ENCODE results near the gene ZNF74.
"Not testable (repeated sequence)": the region's sequence is repeated elsewhere in the genome, so short reads cannot be mapped to it uniquely, and the experiment has no call there.

The ZNF74 gene

DNA sequence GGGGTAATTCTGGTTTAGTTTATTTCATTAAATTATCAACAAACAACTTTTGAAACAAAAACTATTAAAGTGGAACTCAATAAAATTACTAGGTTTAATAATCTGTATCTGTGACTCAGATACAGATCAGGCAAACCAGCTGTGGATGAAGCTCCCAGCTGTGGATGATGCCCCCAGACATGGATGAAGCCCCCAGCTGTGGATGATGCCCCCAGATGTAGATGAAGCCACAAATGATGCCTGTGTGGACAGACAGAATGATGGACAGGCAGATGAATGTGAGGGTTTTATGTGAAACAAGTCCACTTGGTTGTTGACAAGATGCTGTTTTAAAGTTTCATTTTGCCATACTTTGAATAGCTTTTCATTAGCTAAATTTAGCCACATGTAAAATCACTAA, 5.8 kb upstream of the ZNF74 start:
- no peak overlapping the region for H3K4me3 Mint-ChIP-seq
- peaks cover 7% of the 10 kb centered on the region for H3K27me3 Mint-ChIP-seq
- no peaks in the 10 kb centered on the region for H3K9me3 Mint-ChIP-seq
- H3K4me1 Mint-ChIP-seq (ENCODE audit: low read depth): no peaks in the 10 kb centered on the region
- H3K36me3 Mint-ChIP-seq (ENCODE audit: low read depth): no peaks in the 10 kb centered on the region
- no peak overlapping the region for H3K27ac Mint-ChIP-seq

DNA sequence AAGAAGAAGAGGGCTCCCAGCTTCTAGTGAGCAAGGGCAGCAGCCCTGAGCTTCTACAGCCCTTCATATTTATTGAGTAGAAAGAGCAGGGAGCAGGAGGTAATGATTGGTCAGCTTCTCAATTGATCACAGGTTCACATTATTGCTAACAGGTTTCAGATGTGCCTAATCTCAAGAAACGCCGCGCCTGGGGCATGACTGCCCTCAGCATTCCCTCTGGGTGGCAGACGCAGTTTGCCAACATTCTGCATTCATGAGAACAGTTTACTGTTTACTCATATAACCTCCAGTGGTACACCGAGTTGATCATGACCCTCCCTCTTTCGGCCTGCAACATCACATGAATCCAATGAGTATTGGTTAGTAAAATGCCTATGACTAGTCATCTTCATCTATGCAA, 4.7 kb upstream of the ZNF74 start:
- no peak overlapping the region for H3K27ac Mint-ChIP-seq
- H3K9me3 Mint-ChIP-seq: no peaks in the 10 kb centered on the region
- peaks cover 5% of the 10 kb centered on the region for H3K27me3 Mint-ChIP-seq
- no peaks in the 10 kb centered on the region for H3K36me3 Mint-ChIP-seq (ENCODE audit: low read depth)
- no peak overlapping the region for H3K4me3 Mint-ChIP-seq
- peaks cover 4% of the 10 kb centered on the region for H3K4me1 Mint-ChIP-seq (ENCODE audit: low read depth)

DNA sequence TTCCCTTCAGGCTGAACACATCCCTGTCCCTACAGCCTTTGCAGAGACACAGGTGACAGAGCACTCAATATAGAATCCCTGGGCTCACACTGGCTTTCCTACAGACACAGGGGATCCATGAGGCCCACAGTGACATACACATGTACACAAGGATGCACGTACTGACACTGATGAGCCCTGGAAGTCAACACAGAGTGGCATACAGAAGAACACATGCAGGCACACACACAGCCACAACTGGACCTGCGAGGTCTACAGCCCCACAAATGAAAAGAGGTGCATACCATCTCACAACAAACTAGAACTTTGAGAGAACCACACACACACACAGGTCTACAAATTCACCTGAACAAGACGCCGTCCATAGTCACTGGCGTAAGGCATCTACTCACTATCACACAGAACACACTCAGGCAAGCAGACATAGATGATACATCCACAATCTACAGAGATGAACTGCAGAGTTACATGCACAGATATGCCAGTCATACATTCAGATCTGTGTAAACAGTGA, 3.5 kb upstream of the ZNF74 start:
- peaks cover 4% of the 10 kb centered on the region for H3K27me3 Mint-ChIP-seq
- no peak overlapping the region for H3K4me3 Mint-ChIP-seq
- peaks cover 15% of the 10 kb centered on the region for H3K4me1 Mint-ChIP-seq (ENCODE audit: low read depth)
- H3K36me3 Mint-ChIP-seq (ENCODE audit: low read depth): no peaks in the 10 kb centered on the region
- H3K27ac Mint-ChIP-seq: no peak overlapping the region
- H3K9me3 Mint-ChIP-seq: no peaks in the 10 kb centered on the region

DNA sequence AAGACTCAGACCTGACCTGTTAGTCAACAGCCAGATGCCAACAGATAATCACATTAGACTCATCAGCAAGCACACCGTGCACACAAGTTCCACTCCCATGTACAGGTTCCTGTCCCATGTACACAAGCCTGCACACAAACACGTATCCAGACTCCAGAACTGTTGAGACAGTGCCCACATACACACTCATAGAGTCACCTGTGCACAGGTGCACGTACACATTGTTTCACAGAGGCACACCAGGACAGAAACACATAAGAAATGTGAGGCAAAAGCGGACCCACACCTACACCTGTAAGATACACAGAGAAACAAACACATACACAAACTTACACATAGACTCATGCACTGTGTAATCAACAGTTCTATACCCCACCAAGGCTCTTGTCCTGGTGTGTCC, 2.7 kb upstream of the ZNF74 start:
- no peak overlapping the region for H3K4me3 Mint-ChIP-seq
- H3K27me3 Mint-ChIP-seq: no peaks in the 10 kb centered on the region
- H3K9me3 Mint-ChIP-seq: no peaks in the 10 kb centered on the region
- no peaks in the 10 kb centered on the region for H3K36me3 Mint-ChIP-seq (ENCODE audit: low read depth)
- H3K27ac Mint-ChIP-seq: no peak overlapping the region
- H3K4me1 Mint-ChIP-seq (ENCODE audit: low read depth): peaks cover 23% of the 10 kb centered on the region

DNA sequence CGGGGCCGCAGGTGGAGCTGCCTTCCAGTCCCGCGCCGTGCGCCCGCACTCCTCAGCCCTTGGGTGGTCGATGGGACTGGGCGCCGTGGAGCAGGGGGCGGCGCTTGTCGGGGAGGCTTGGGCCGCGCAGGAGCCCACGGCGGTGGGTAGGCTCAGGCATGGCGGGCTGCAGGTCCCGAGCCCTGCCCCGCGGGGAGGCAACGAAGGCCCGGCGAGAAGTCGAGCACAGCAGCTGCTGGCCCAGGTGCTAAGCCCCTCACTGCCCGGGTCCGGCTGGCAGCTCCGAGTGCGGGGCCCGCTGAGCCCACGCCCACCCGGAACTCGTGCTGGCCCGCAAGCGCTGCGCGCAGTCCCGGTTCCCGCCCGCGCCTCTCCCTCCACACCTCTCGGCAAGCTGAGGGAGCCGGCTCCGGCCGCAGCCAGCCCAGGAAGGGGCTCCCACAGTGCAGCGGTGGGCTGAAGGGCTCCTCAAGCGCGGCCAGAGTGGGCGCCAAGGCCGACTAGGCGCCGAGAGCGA, 1.5 kb upstream of the ZNF74 start:
- not testable (repeated sequence) for H3K4me3 Mint-ChIP-seq; H3K27me3 Mint-ChIP-seq; H3K36me3 Mint-ChIP-seq (ENCODE audit: low read depth); H3K9me3 Mint-ChIP-seq; H3K27ac Mint-ChIP-seq
- peaks cover 29% of the 10 kb centered on the region for H3K4me1 Mint-ChIP-seq (ENCODE audit: low read depth)

DNA sequence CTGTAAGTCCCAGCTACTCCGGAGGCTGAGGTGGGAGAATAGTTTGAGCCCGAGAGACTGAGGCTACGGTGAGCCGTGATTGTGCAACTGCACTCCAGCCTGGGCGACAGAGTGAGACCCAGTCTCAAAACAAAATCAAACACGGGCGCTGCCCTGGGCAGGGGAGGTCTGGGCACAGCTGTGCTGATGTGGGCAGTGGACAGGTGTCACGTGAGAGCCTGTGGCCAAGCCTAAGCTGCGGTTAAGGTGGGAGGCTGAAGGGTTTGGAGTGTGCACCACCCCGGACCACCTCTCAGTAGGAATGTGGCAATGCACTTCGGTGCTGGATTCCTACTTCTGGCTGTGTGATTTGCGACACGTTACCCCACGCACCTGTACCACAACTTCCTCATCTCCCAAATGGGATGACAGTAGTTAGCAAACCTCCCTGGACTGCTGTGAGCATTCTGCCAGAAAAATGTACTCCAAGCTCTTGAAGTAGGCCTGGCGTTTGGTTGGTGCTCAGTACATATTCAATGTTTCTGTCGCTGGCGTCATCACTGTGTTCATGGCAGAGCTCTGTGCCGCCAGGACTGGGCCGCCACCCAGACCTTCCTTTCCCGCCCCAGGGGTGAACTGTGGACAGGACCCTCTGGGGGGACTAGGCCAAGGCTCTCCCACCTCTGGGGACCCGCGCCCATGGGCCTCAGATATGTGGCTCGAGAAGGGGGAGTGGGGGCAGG, 807 bp upstream of the ZNF74 start:
- Mint-ChIP-seq H3K27ac (peak overlapping the region; percentile 94), H3K4me1 (ENCODE audit: low read depth) (peaks cover 29% of the 10 kb centered on the region), H3K27me3 (no peaks in the 10 kb centered on the region)

DNA sequence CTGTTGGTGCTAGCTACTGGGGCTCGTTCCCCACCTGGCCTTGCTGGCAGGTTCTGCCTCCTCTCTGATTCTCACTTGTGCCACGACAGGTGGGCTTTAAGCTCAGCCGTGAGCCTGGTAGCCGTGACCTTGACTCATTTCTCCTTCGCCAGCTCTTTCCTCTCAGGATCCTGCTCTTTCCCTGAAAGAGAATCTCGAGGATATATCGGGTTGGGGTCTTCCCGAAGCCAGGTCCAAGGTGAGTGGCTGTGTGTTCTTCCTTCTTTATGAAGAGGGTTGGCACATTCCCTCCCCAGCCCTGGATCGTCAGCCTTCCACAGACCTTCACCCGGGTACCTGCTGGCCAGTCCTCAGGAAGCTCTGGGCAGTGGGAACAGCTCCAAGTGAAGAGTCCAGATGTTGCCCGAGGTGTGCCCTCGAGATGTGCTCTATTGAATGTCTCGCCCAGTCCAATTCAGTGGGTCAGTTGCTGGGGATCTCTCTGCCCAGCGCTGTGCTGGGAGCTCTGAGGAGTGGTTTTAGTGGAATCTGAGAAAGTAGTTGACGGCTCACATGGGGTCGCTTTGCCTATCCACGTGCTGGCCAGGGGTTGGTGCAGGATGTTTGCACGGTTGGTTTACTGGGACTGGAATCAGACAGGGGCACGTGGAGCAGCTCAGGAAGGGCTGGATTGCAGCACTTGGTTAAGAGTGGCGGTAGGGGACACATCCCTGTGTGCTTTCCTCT, 1.4 kb downstream of the ZNF74 start:
- no peaks in the 10 kb centered on the region for H3K27me3 Mint-ChIP-seq
- peak overlapping the region; percentile 73 for H3K27ac Mint-ChIP-seq

More for the DNA sequence above, 807 bp upstream of the ZNF74 start:
- H3K36me3 Mint-ChIP-seq (ENCODE audit: low read depth): peaks cover 4% of the 10 kb centered on the region
- peak overlapping the region; percentile 88 for H3K4me3 Mint-ChIP-seq
- H3K9me3 Mint-ChIP-seq: no peaks in the 10 kb centered on the region

DNA sequence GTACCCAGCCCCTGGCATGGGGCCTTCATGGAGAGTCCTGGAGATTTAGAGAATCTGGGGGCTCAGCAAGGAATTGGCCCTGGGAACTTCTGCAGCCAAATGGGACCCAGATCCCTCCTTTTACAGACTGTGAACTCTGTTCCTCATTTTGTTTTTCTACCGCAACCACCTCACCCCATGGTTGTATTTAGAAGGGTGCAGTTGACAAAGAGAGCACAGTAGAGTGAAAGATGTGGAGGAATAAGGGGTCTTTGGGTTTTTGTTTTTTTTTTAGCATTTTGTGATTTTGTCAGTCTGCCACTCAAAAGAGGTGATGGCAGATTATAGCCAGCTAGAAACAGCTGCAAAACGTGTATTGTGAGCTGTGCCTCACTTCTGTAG, 1.9 kb downstream of the ZNF74 start:
- H3K36me3 Mint-ChIP-seq (ENCODE audit: low read depth): peaks cover 8% of the 10 kb centered on the region
- H3K27me3 Mint-ChIP-seq: no peaks in the 10 kb centered on the region
- no peak overlapping the region for H3K27ac Mint-ChIP-seq
- no peaks in the 10 kb centered on the region for H3K9me3 Mint-ChIP-seq
- peaks cover 29% of the 10 kb centered on the region for H3K4me1 Mint-ChIP-seq (ENCODE audit: low read depth)
- peak overlapping the region; percentile 88 for H3K4me3 Mint-ChIP-seq

More for the DNA sequence above, 1.4 kb downstream of the ZNF74 start:
- Mint-ChIP-seq H3K9me3 (no peaks in the 10 kb centered on the region), H3K4me3 (peak overlapping the region; percentile 88), H3K36me3 (ENCODE audit: low read depth) (peaks cover 8% of the 10 kb centered on the region), H3K4me1 (ENCODE audit: low read depth) (peaks cover 29% of the 10 kb centered on the region)

DNA sequence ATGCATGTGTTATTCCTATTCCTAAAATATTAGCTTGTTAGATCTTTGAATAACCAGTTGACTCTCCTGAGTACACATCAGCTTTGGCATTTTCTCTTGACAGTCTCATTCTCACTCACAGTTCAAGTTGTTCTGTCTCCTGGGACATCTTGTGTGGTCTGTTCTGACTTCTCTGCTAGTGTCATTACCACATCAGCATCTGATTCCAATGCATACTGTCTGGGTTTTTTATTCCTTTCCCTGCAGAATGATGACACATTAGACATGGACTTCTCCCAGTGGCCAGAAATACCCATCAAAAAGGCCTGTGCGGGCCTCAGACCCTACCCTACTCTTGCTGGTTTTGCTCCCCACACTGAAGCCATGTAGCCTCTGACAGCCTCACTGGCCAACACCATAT, 2.7 kb downstream of the ZNF74 start:
- Mint-ChIP-seq H3K27ac (no peak overlapping the region), H3K4me1 (ENCODE audit: low read depth) (peaks cover 29% of the 10 kb centered on the region), H3K27me3 (no peaks in the 10 kb centered on the region), H3K36me3 (ENCODE audit: low read depth) (peaks cover 8% of the 10 kb centered on the region), H3K9me3 (no peaks in the 10 kb centered on the region), H3K4me3 (no peak overlapping the region)

DNA sequence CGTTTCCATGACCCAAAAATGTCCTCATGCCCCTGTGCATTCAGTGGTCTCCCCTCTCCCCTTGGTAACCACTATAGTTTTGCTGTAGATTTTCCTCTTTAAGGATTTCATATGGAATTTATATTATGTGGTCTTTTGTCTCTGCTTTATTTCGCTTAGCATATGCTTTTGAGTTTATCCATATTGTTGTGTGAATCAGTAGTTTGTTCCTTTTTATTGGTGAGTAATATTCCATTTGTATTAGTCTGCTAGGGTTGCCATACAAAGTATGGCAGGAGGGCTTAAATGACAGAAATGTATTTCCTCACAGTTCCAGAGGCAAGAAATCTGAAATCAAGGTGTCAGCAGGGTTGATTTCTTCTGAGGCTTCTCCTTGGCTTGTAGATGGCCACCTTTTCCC, 3.5 kb downstream of the ZNF74 start:
- Mint-ChIP-seq H3K27ac (no peak overlapping the region), H3K9me3 (no peaks in the 10 kb centered on the region), H3K36me3 (ENCODE audit: low read depth) (peaks cover 8% of the 10 kb centered on the region), H3K4me1 (ENCODE audit: low read depth) (peaks cover 29% of the 10 kb centered on the region), H3K27me3 (no peaks in the 10 kb centered on the region), H3K4me3 (no peak overlapping the region)

DNA sequence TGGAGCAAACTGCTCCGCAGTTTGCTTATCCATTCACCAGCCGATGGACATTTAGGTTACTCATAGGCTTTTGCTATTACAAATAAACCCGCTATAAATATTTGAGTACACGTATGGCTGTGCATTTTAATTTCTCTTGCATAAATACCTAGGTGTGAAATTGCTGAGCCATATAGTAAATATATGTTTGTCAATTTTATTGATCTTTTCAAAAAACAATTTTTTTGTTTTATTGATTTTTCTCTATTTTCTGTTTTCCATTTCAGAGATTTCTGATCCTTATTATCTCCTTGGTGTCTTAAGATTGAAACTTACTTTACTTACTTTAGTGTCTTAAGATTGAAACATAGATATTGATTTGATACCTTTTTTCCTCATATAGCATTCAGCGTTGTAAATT, 4.5 kb downstream of the ZNF74 start:
- Mint-ChIP-seq H3K4me1 (ENCODE audit: low read depth) (peaks cover 29% of the 10 kb centered on the region), H3K9me3 (no peaks in the 10 kb centered on the region), H3K27me3 (no peaks in the 10 kb centered on the region), H3K36me3 (ENCODE audit: low read depth) (peaks cover 13% of the 10 kb centered on the region), H3K4me3 (no peak overlapping the region), H3K27ac (no peak overlapping the region)

DNA sequence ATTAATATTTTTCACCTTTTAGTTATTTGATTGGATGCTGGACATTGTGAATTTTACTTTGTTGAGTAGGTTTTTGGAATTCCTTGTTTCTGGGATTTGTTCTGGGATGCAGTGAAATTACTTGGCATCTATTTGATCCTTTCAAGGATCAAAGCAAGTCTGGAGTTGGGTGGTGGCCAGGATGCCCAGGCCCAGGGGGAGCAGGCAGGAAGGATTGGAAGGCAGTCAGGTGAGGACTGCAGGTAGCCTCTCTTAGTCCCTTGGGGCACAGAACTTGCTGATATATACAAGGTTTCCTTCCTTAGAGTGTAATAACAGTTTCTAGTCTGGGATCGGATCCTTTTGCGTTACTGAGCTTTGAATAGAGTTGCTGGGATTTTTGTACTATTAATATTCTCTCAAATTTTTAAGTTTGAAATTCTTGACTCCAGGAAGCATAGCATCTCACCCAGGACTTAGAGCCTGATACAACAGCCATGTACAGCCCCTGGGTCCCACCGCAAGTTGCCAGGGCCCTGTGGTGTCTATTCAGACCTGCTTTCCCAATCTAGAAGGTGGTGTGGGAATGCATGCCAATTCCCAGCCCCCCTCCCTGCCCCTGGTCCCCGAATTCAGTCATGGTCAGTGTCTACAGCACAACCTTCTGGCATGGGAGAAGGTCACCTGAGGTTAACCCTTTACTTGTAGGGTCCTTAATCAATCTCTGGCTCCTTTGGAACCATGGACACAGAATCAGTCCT, 6.1 kb downstream of the ZNF74 start:
- Mint-ChIP-seq H3K36me3 (ENCODE audit: low read depth) (peaks cover 23% of the 10 kb centered on the region), H3K9me3 (no peaks in the 10 kb centered on the region), H3K27ac (no peak overlapping the region), H3K4me1 (ENCODE audit: low read depth) (peaks cover 20% of the 10 kb centered on the region), H3K4me3 (no peak overlapping the region), H3K27me3 (no peaks in the 10 kb centered on the region)

DNA sequence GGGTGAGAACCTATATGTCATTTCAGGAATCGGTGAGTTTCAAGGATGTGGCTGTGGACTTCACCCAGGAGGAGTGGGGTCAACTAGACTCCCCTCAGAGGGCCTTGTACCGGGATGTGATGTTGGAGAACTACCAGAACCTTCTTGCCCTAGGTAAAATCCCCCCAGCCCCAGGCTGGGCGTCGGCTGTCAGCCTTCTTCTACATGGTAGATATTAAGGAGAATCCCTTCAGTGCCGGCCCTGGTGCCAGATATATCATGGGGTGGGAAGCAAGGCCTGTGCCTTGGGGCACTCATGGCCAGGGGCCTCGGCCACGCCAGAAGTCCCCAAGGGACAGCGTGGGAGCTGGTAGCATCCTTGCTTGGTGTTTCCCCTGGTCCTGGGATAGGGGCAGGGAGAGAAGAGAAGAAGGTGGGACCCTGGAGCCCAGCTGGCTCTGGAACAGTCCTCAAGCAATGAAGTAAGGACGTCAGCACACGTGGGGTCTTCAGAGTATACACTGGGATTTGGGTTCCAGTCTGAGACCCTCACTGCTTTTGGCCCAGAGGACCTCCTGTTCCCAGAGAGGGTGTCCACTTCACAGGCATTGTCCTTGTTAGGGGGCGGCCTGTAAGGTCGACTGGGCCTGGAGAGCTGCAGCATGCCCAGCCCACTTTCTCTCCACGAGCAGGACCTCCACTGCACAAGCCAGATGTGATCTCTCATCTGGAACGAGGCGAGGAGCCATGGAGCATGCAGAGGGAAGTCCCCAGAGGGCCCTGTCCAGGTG, 6.8 kb downstream of the ZNF74 start:
- Mint-ChIP-seq H3K27me3 (no peaks in the 10 kb centered on the region), H3K4me3 (no peak overlapping the region), H3K4me1 (ENCODE audit: low read depth) (peaks cover 13% of the 10 kb centered on the region), H3K9me3 (no peaks in the 10 kb centered on the region), H3K36me3 (ENCODE audit: low read depth) (peaks cover 25% of the 10 kb centered on the region), H3K27ac (no peak overlapping the region)

DNA sequence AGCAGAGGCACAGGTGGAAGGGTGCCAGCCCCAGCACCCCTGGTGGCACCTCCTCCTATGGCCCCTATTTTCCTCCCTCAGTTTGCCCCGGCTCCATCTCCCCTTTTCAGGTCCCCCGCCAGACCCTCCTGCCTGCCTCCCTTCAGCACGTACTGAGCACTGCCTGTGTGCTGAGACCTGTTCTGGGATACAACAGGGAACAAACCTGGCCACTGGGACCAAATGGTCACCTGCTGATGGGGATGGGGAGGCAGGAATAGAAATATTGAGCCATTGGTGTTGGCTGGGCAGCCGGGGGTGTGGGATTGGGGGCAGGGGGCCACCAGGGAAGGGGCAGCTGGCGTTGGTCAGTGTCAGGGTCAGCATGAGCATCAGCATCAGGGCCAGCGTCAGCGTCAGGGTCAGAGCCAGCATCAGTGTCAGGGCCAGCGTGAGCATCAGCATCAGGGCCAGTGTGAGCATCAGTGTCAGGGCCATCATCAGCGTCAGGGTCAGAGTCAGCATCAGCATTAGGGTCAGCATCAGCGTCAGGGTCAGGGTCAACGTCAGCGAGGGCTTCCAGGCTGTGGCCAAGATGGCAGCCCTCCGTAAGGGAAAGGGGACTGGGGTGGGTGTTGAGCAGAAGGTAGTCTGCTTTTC, 7.5 kb downstream of the ZNF74 start:
- H3K27ac Mint-ChIP-seq: no peak overlapping the region
- peaks cover 30% of the 10 kb centered on the region for H3K36me3 Mint-ChIP-seq (ENCODE audit: low read depth)
- H3K4me1 Mint-ChIP-seq (ENCODE audit: low read depth): peaks cover 6% of the 10 kb centered on the region
- H3K27me3 Mint-ChIP-seq: no peaks in the 10 kb centered on the region
- H3K9me3 Mint-ChIP-seq: no peaks in the 10 kb centered on the region
- no peak overlapping the region for H3K4me3 Mint-ChIP-seq

Measured in stimulated activated naive CD8-positive, alpha-beta T cell treated with anti-CD3 and anti-CD28 coated beads, Interleukin-15, Interleukin-2, amounts not matched to agents 100 ng/mL and 50 ng/mL, for 24 hours (primary cell).